ENCODE results near the gene WDR33.

Gene WDR33

GRCh38 chr2:127665267-127665893 lies 145.6 kb downstream of the WDR33 start:
- no peak overlapping the region for H3K4me3 ChIP-seq (ENCODE audit: low read length)
- no peaks in the 10 kb centered on the region for H3K9me3 ChIP-seq (ENCODE audit: control insufficient read depth, low read length)
- no peak overlapping the region for H3K9ac ChIP-seq (ENCODE audit: low read length)
- peaks cover 4% of the 10 kb centered on the region for H3K4me1 ChIP-seq (ENCODE audit: control insufficient read depth, insufficient read depth, low read length)
- H3K36me3 ChIP-seq (ENCODE audit: control insufficient read depth, insufficient read depth, low read length) = no peaks in the 10 kb centered on the region
- H3K27me3 ChIP-seq (ENCODE audit: control insufficient read depth, insufficient read depth, low read length) = peaks cover 40% of the 10 kb centered on the region

GRCh38 chr2:127664895-127665225 lies 146.1 kb downstream of the WDR33 start:
- H3K27me3 ChIP-seq (ENCODE audit: control insufficient read depth, insufficient read depth, low read length) = peaks cover 40% of the 10 kb centered on the region
- no peak overlapping the region for H3K4me3 ChIP-seq (ENCODE audit: low read length)
- H3K9me3 ChIP-seq (ENCODE audit: control insufficient read depth, low read length) = no peaks in the 10 kb centered on the region
- H3K36me3 ChIP-seq (ENCODE audit: control insufficient read depth, insufficient read depth, low read length) = no peaks in the 10 kb centered on the region
- H3K4me1 ChIP-seq (ENCODE audit: control insufficient read depth, insufficient read depth, low read length) = peaks cover 4% of the 10 kb centered on the region
- no peak overlapping the region for H3K9ac ChIP-seq (ENCODE audit: low read length)

- H3K9ac ChIP-seq (ENCODE audit: low read length) = no peak overlapping the region
Measured at GRCh38 chr2:127664065-127664894, 146.7 kb downstream of the WDR33 start.

GRCh38 chr2:127663566-127664064 lies 147.4 kb downstream of the WDR33 start:
- H3K4me1 ChIP-seq (ENCODE audit: control insufficient read depth, insufficient read depth, low read length) = peaks cover 4% of the 10 kb centered on the region
- H3K9ac ChIP-seq (ENCODE audit: low read length) = no peak overlapping the region
- H3K36me3 ChIP-seq (ENCODE audit: control insufficient read depth, insufficient read depth, low read length) = no peaks in the 10 kb centered on the region
- H3K9me3 ChIP-seq (ENCODE audit: control insufficient read depth, low read length) = no peaks in the 10 kb centered on the region
- no peak overlapping the region for H3K4me3 ChIP-seq (ENCODE audit: low read length)
- peaks cover 40% of the 10 kb centered on the region for H3K27me3 ChIP-seq (ENCODE audit: control insufficient read depth, insufficient read depth, low read length)

More at GRCh38 chr2:127664065-127664894, 146.7 kb downstream of the WDR33 start:
- Histone ChIP-seq H3K36me3 (ENCODE audit: control insufficient read depth, insufficient read depth, low read length) (no peaks in the 10 kb centered on the region), H3K4me3 (ENCODE audit: low read length) (no peak overlapping the region), H3K27me3 (ENCODE audit: control insufficient read depth, insufficient read depth, low read length) (peaks cover 40% of the 10 kb centered on the region), H3K9me3 (ENCODE audit: control insufficient read depth, low read length) (no peaks in the 10 kb centered on the region), H3K4me1 (ENCODE audit: control insufficient read depth, insufficient read depth, low read length) (peaks cover 4% of the 10 kb centered on the region)

DNA sequence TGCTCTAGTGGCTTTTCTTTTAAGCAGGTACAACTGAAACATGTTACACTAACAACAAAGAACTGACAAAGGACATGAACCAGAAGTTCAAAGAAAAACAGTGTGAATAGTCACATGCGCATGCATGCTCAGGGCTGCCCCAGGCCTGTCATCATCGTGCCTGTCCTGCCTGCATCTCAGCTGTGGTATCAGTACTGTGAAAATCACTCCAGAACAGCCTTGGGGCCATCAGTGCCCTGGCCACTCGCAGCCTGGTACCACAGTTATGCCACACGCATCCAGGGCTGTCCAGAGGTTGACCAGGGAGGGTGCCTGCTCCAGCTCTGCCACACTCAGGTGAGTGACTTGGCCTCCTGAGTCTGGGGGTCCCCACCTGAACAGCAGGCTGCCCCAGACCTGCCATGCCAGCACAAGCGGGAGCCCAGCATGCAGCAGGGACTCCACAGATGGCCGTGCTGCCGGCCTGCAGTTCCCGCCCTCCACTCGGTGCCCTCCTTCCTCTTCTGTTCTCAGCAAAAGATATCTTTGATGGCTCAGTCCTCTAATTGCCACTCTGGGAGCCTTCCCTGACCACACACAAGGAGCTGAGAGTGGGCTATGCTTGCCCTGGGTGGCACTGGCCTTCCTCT lies 147.9 kb downstream of the WDR33 start:
- peaks cover 40% of the 10 kb centered on the region for H3K27me3 ChIP-seq (ENCODE audit: control insufficient read depth, insufficient read depth, low read length)
- H3K4me1 ChIP-seq (ENCODE audit: control insufficient read depth, insufficient read depth, low read length) = peaks cover 4% of the 10 kb centered on the region
- H3K36me3 ChIP-seq (ENCODE audit: control insufficient read depth, insufficient read depth, low read length) = no peaks in the 10 kb centered on the region
- no peak overlapping the region for H3K9ac ChIP-seq (ENCODE audit: low read length)
- H3K4me3 ChIP-seq (ENCODE audit: low read length) = no peak overlapping the region
- no peaks in the 10 kb centered on the region for H3K9me3 ChIP-seq (ENCODE audit: control insufficient read depth, low read length)

- Histone ChIP-seq H3K4me3 (ENCODE audit: low read length) (no peak overlapping the region), H3K36me3 (ENCODE audit: control insufficient read depth, insufficient read depth, low read length) (no peaks in the 10 kb centered on the region), H3K9ac (ENCODE audit: low read length) (no peak overlapping the region), H3K4me1 (ENCODE audit: control insufficient read depth, insufficient read depth, low read length) (peaks cover 4% of the 10 kb centered on the region), H3K27me3 (ENCODE audit: control insufficient read depth, insufficient read depth, low read length) (peaks cover 40% of the 10 kb centered on the region), H3K9me3 (ENCODE audit: control insufficient read depth, low read length) (no peaks in the 10 kb centered on the region)
Measured at GRCh38 chr2:127661949-127662510, 148.9 kb downstream of the WDR33 start.

GRCh38 chr2:127661072-127661649 lies 149.8 kb downstream of the WDR33 start:
- H3K27me3 ChIP-seq (ENCODE audit: control insufficient read depth, insufficient read depth, low read length) = peaks cover 40% of the 10 kb centered on the region
- no peak overlapping the region for H3K4me3 ChIP-seq (ENCODE audit: low read length)
- no peak overlapping the region for H3K9ac ChIP-seq (ENCODE audit: low read length)
- H3K36me3 ChIP-seq (ENCODE audit: control insufficient read depth, insufficient read depth, low read length) = no peaks in the 10 kb centered on the region
- no peaks in the 10 kb centered on the region for H3K9me3 ChIP-seq (ENCODE audit: control insufficient read depth, low read length)
- H3K4me1 ChIP-seq (ENCODE audit: control insufficient read depth, insufficient read depth, low read length) = peaks cover 4% of the 10 kb centered on the region

GRCh38 chr2:127660291-127660578 lies 150.7 kb downstream of the WDR33 start:
- Histone ChIP-seq H3K9ac (ENCODE audit: low read length) (no peak overlapping the region), H3K4me1 (ENCODE audit: control insufficient read depth, insufficient read depth, low read length) (peaks cover 4% of the 10 kb centered on the region), H3K4me3 (ENCODE audit: low read length) (no peak overlapping the region), H3K9me3 (ENCODE audit: control insufficient read depth, low read length) (no peaks in the 10 kb centered on the region), H3K27me3 (ENCODE audit: control insufficient read depth, insufficient read depth, low read length) (peaks cover 30% of the 10 kb centered on the region), H3K36me3 (ENCODE audit: control insufficient read depth, insufficient read depth, low read length) (no peaks in the 10 kb centered on the region)

DNA sequence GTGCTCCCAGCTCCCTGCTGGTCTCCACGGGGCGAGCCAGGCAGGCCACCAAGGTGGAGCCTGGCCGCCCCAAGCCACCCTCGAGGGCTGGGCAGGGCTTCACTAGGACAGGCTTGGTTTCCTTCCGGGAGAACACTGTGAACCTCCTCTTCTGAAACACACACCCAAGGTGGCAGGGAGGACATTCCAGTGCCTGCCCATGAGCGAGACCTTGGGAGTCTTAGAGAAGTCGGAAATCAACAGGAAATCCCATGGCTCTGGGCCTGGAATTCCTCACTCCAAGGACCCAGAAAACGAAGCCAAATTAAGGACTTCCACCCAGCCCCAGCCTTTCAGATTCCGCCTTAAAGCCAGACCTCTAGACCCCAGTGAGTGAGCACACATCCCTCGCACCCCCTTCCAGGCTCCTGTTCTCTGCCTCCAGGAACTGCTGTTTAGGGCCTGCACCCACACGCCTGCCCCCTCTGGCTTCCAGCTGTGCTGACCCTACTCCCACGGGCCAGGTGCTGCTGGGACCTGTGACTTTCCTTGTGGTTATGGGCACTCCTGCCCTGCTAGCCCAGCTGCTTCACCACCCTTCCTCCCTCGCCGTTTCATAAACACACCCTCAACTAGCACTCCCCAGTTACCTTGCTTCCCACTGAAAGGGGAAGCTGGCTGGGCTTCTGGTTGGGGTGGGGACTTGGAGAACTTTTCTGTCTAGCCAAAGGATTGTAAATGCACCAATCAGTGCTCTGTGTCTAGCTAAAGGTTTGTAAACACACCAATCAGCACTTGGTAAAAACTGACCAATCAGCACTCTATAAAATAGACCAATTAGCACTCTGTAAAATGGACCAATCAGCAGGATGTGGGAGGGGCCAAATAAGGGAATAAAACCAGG lies 151.3 kb downstream of the WDR33 start:
- no peak overlapping the region for H3K9ac ChIP-seq (ENCODE audit: low read length)
- peaks cover 25% of the 10 kb centered on the region for H3K27me3 ChIP-seq (ENCODE audit: control insufficient read depth, insufficient read depth, low read length)
- no peak overlapping the region for H3K4me3 ChIP-seq (ENCODE audit: low read length)
- peaks cover 3% of the 10 kb centered on the region for H3K4me1 ChIP-seq (ENCODE audit: control insufficient read depth, insufficient read depth, low read length)
- H3K36me3 ChIP-seq (ENCODE audit: control insufficient read depth, insufficient read depth, low read length) = no peaks in the 10 kb centered on the region
- no peaks in the 10 kb centered on the region for H3K9me3 ChIP-seq (ENCODE audit: control insufficient read depth, low read length)

DNA sequence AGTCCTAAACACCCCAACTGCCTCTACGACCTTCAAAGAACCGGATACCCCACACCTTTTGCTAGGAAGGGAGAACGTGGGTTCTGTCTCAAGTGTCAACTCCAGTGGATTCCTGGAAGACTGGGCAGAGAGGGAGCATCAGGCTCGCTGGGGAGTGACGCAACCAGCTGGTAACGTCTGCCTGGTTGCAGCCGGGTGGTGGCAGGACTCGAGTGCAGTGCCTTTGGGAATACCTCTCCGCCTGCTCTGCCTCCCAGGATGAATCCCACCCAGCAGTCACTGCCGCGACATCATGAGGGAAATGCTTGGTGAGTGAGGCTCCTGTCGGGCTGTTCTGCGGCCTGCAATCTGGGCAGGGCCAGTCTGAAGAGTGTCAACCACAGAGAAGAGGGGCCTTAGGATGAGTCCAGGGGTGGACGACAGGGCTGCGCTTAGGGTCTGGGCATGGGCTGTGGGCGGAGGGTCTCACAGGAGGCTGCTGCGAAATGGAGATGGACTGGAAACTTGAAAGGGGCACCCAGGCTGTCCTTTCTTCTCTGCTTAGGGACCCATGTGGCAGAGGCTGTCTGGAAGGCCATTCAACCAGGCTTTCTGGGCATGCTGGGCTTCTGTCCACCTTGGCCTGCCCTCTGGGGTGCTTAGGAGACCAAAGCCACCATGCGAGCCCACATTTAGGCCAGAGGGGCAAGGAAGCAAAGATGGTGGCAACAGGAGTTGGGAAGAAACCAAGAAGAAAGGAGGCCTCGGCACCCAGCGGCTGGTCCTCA lies 152.1 kb downstream of the WDR33 start:
- H3K4me3 ChIP-seq (ENCODE audit: low read length) = no peak overlapping the region
- no peak overlapping the region for H3K9ac ChIP-seq (ENCODE audit: low read length)
- H3K27me3 ChIP-seq (ENCODE audit: control insufficient read depth, insufficient read depth, low read length) = peaks cover 16% of the 10 kb centered on the region
- no peaks in the 10 kb centered on the region for H3K9me3 ChIP-seq (ENCODE audit: control insufficient read depth, low read length)
- H3K36me3 ChIP-seq (ENCODE audit: control insufficient read depth, insufficient read depth, low read length) = no peaks in the 10 kb centered on the region
- no peaks in the 10 kb centered on the region for H3K4me1 ChIP-seq (ENCODE audit: control insufficient read depth, insufficient read depth, low read length)

- Histone ChIP-seq H3K4me3 (ENCODE audit: low read length) (no peak overlapping the region), H3K4me1 (ENCODE audit: control insufficient read depth, insufficient read depth, low read length) (no peaks in the 10 kb centered on the region), H3K9me3 (ENCODE audit: control insufficient read depth, low read length) (no peaks in the 10 kb centered on the region), H3K9ac (ENCODE audit: low read length) (no peak overlapping the region), H3K36me3 (ENCODE audit: control insufficient read depth, insufficient read depth, low read length) (no peaks in the 10 kb centered on the region), H3K27me3 (ENCODE audit: control insufficient read depth, insufficient read depth, low read length) (peaks cover 9% of the 10 kb centered on the region)
Measured at GRCh38 chr2:127658146-127658545, 152.8 kb downstream of the WDR33 start.
